ENCODE data around the gene MLEC. TPM values are rescaled to one million over a fixed set of nuclear protein-coding genes. Genes with fewer than 3 reads are reported as not detected.

Gene MLEC
- total and polyA plus RNA-seq, 2 of the 13 experiments (the other 11 are each of a cell fraction or from before 2014, with no cell fraction given) = 49.8 to 156 TPM

DNA sequence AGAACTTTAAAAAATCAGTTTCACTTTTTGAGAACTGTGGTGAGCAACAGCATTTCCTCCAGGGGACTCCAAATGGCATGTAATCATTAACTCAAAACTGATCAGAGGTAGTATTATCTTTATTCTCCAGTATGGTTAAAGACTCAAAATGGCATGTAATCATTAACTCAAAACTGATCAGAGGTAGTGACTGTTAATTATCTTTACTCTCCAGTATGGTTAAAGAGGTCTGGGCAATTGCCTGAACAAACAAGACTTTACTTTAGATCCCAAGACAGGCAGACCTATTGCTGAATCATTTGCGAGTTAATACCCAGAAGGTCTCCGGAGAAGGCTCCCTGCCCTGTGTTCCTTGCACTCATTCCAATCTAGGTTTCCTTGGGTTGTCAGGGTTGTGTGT lies 32.1 kb downstream of the MLEC start:
- peaks cover 9 to 62% of the 10 kb centered on the region in 2 experiments for H3K36me3 ChIP-seq (replicated peaks in 1 of 2; ENCODE audit: control insufficient read depth in 1 of 2, insufficient read depth in 2 of 2, low read length in 2 of 2)
- ChIA-PET CTCF (ENCODE audit: low intra/inter-chr PET ratio, low total read pairs) (no interaction called here), POLR2A (no interaction called here)
- ATAC-seq = peak; percentile 77
- peak; percentile 18 for DNase-seq (ENCODE audit: low spot score)
- peaks cover 23% of the 10 kb centered on the region for H3K4me1 ChIP-seq (ENCODE audit: insufficient read depth, low read length)
- H3K79me2 ChIP-seq (ENCODE audit: insufficient read depth, low read length) = no peaks in the 10 kb centered on the region
- H3K4me2 ChIP-seq (ENCODE audit: low read depth, low read length) = peak overlapping the region; percentile 46
- H2AFZ ChIP-seq (ENCODE audit: low read length) = no peak overlapping the region
- peak overlapping the region in 1 of 3 experiments; percentile 7; a peak in 1 of 6 replicates for H3K4me3 ChIP-seq (replicated peaks in 1 of 3; ENCODE audit: insufficient read depth in 1 of 3, low read depth in 2 of 3, low read length in 3 of 3)
- intact Hi-C loops (cut with micrococcal nuclease; ENCODE audit: unreplicated experiment) (no loop called here), in situ Hi-C loops (cut with HindIII; ENCODE audit: extremely low pct_ligation_motif_present, low pct_unique_long_range_greater_than_20kb) (no loop called here)
- FAIRE-seq = peak; percentile 72
- 0 out of 2 replicates have a peak, but pooled peaks have one; percentile 42 for TF ChIP-seq MIXL1 (CRISPR knock-in tag; IDR thresholded peaks at IDR 0.05)
- TF ChIP-seq, protein P1, sequence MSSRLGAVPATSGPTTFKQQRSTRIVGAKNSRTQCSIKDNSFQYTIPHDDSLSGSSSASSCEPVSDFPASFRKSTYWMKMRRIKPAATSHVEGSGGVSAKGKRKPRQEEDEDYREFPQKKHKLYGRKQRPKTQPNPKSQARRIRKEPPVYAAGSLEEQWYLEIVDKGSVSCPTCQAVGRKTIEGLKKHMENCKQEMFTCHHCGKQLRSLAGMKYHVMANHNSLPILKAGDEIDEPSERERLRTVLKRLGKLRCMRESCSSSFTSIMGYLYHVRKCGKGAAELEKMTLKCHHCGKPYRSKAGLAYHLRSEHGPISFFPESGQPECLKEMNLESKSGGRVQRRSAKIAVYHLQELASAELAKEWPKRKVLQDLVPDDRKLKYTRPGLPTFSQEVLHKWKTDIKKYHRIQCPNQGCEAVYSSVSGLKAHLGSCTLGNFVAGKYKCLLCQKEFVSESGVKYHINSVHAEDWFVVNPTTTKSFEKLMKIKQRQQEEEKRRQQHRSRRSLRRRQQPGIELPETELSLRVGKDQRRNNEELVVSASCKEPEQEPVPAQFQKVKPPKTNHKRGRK (CRISPR knock-in tag; IDR thresholded peaks at IDR 0.05) = no peak
- TF ChIP-seq GFI1 (CRISPR knock-in tag; IDR thresholded peaks at IDR 0.05; ENCODE audit: borderline replicate concordance) = no peak
- TF ChIP-seq, protein P2, sequence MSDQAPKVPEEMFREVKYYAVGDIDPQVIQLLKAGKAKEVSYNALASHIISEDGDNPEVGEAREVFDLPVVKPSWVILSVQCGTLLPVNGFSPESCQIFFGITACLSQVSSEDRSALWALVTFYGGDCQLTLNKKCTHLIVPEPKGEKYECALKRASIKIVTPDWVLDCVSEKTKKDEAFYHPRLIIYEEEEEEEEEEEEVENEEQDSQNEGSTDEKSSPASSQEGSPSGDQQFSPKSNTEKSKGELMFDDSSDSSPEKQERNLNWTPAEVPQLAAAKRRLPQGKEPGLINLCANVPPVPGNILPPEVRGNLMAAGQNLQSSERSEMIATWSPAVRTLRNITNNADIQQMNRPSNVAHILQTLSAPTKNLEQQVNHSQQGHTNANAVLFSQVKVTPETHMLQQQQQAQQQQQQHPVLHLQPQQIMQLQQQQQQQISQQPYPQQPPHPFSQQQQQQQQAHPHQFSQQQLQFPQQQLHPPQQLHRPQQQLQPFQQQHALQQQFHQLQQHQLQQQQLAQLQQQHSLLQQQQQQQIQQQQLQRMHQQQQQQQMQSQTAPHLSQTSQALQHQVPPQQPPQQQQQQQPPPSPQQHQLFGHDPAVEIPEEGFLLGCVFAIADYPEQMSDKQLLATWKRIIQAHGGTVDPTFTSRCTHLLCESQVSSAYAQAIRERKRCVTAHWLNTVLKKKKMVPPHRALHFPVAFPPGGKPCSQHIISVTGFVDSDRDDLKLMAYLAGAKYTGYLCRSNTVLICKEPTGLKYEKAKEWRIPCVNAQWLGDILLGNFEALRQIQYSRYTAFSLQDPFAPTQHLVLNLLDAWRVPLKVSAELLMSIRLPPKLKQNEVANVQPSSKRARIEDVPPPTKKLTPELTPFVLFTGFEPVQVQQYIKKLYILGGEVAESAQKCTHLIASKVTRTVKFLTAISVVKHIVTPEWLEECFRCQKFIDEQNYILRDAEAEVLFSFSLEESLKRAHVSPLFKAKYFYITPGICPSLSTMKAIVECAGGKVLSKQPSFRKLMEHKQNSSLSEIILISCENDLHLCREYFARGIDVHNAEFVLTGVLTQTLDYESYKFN (CRISPR knock-in tag; conservative IDR thresholded peaks at IDR 0.05) = 0 out of 2 replicates have a peak, but pooled peaks have one; percentile 40
- TF ChIP-seq, protein P3, sequence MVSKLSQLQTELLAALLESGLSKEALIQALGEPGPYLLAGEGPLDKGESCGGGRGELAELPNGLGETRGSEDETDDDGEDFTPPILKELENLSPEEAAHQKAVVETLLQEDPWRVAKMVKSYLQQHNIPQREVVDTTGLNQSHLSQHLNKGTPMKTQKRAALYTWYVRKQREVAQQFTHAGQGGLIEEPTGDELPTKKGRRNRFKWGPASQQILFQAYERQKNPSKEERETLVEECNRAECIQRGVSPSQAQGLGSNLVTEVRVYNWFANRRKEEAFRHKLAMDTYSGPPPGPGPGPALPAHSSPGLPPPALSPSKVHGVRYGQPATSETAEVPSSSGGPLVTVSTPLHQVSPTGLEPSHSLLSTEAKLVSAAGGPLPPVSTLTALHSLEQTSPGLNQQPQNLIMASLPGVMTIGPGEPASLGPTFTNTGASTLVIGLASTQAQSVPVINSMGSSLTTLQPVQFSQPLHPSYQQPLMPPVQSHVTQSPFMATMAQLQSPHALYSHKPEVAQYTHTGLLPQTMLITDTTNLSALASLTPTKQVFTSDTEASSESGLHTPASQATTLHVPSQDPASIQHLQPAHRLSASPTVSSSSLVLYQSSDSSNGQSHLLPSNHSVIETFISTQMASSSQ (IDR thresholded peaks at IDR 0.05; ENCODE audit: low read depth) = peak; percentile 54
- TF ChIP-seq, protein P3 (CRISPR knock-in tag; IDR thresholded peaks at IDR 0.05; ENCODE audit: borderline replicate concordance) = no peak; the same call in 1 of the 2 replicates
- no peak for TF ChIP-seq ZNF749 (CRISPR knock-in tag; IDR thresholded peaks at IDR 0.05; ENCODE audit: borderline replicate concordance)
- TF ChIP-seq HOXA7 (CRISPR knock-in tag; IDR thresholded peaks at IDR 0.05) = no peak
- no peak overlapping the region; the same call in 1 of the 2 replicates for H3K9ac ChIP-seq (ENCODE audit: insufficient read depth, low read depth, low read length)
- no TSS peak for BruUV-seq (replicated peaks)
- 15% methylated on average over 2 of the region's 2 CpGs for WGBS (ENCODE audit: low lambda C conversion rate)
- peak overlapping the region; percentile 40 for H3K27ac ChIP-seq (ENCODE audit: extremely low read length, insufficient read depth, low read length)
- no peaks in the 10 kb centered on the region for H3K9me3 ChIP-seq (ENCODE audit: low read length)
- no peaks in the 10 kb centered on the region for H3K27me3 ChIP-seq (ENCODE audit: control insufficient read depth in 1 of 2, insufficient read depth in 2 of 2, low read length in 2 of 2)
- no peaks in the 10 kb centered on the region for H4K20me1 ChIP-seq (ENCODE audit: insufficient read depth, low read length)
